Measurements from ENCODE around the gene GRID1.
A peak's percentile ranks its signal among the peaks of the same experiment; 100 is the strongest.

The GRID1 gene

GRCh38 chr10:86316274-86316835, 50.2 kb downstream of the GRID1 start:
- DNase-seq (ENCODE audit: low spot score) (peak; percentile 18), ATAC-seq (ENCODE audit: low read depth) (no peak)
- Histone ChIP-seq H3K27ac (ENCODE audit: poor library complexity, severe bottlenecking) (no peak overlapping the region), H3K27me3 (ENCODE audit: insufficient read depth, poor library complexity, severe bottlenecking) (no peaks in the 10 kb centered on the region), H3K36me3 (ENCODE audit: low read depth) (no peaks in the 10 kb centered on the region), H3K4me3 (ENCODE audit: severe bottlenecking) (no peak overlapping the region), H3K9me3 (ENCODE audit: severe bottlenecking) (no peaks in the 10 kb centered on the region), H3K4me1 (ENCODE audit: insufficient read depth, poor library complexity, severe bottlenecking) (no peaks in the 10 kb centered on the region)
- no peak for TF ChIP-seq CTCF (IDR thresholded peaks at IDR 0.05; ENCODE audit: poor library complexity, severe bottlenecking)

- no peak for ATAC-seq (ENCODE audit: low read depth)
- no peak for TF ChIP-seq CTCF (IDR thresholded peaks at IDR 0.05; ENCODE audit: poor library complexity, severe bottlenecking)
- no peak overlapping the region for H3K27ac ChIP-seq (ENCODE audit: poor library complexity, severe bottlenecking)
Observed at GRCh38 chr10:86315549-86315942, 51.0 kb downstream of the GRID1 start.

GRCh38 chr10:86314616-86315548, 51.7 kb downstream of the GRID1 start:
- Histone ChIP-seq H3K9me3 (ENCODE audit: severe bottlenecking) (no peaks in the 10 kb centered on the region), H3K27ac (ENCODE audit: poor library complexity, severe bottlenecking) (no peak overlapping the region), H3K4me3 (ENCODE audit: severe bottlenecking) (no peak overlapping the region), H3K27me3 (ENCODE audit: insufficient read depth, poor library complexity, severe bottlenecking) (no peaks in the 10 kb centered on the region), H3K4me1 (ENCODE audit: insufficient read depth, poor library complexity, severe bottlenecking) (no peaks in the 10 kb centered on the region), H3K36me3 (ENCODE audit: low read depth) (no peaks in the 10 kb centered on the region)
- DNase-seq (ENCODE audit: low spot score) = peak; percentile 23
- TF ChIP-seq CTCF (IDR thresholded peaks at IDR 0.05; ENCODE audit: poor library complexity, severe bottlenecking) = no peak
- no peak for ATAC-seq (ENCODE audit: low read depth)

More at GRCh38 chr10:86315549-86315942, 51.0 kb downstream of the GRID1 start:
- H3K9me3 ChIP-seq (ENCODE audit: severe bottlenecking) = no peaks in the 10 kb centered on the region
- H3K4me1 ChIP-seq (ENCODE audit: insufficient read depth, poor library complexity, severe bottlenecking) = no peaks in the 10 kb centered on the region
- no peak overlapping the region for H3K4me3 ChIP-seq (ENCODE audit: severe bottlenecking)
- H3K36me3 ChIP-seq (ENCODE audit: low read depth) = no peaks in the 10 kb centered on the region
- peak; percentile 4 for DNase-seq (ENCODE audit: low spot score)
- no peaks in the 10 kb centered on the region for H3K27me3 ChIP-seq (ENCODE audit: insufficient read depth, poor library complexity, severe bottlenecking)

- ATAC-seq (ENCODE audit: low read depth) = no peak
- Histone ChIP-seq H3K4me3 (ENCODE audit: severe bottlenecking) (no peak overlapping the region), H3K9me3 (ENCODE audit: severe bottlenecking) (no peaks in the 10 kb centered on the region), H3K4me1 (ENCODE audit: insufficient read depth, poor library complexity, severe bottlenecking) (no peaks in the 10 kb centered on the region), H3K27ac (ENCODE audit: poor library complexity, severe bottlenecking) (no peak overlapping the region), H3K27me3 (ENCODE audit: insufficient read depth, poor library complexity, severe bottlenecking) (no peaks in the 10 kb centered on the region), H3K36me3 (ENCODE audit: low read depth) (no peaks in the 10 kb centered on the region)
- peak; percentile 18 for DNase-seq (ENCODE audit: low spot score)
- TF ChIP-seq CTCF (IDR thresholded peaks at IDR 0.05; ENCODE audit: poor library complexity, severe bottlenecking) = no peak
Observed at GRCh38 chr10:86313621-86314041, 53.0 kb downstream of the GRID1 start.
